ENCODE measurements around the gene SLC39A11.

GRCh38 chr17:72658675-72659074 is 433.8 kb downstream of the SLC39A11 start:
- TF ChIP-seq CTCF (IDR thresholded peaks at IDR 0.05; ENCODE audit: insufficient read depth, low read depth, low read length) (no peak), EZH2 (IDR thresholded peaks at IDR 0.05; ENCODE audit: insufficient read depth, low read length) (no peak)

All from astrocyte (in vitro differentiated cells and primary cell).